ENCODE measurements around the gene RERE. TPM values are rescaled to one million over a fixed set of nuclear protein-coding genes. Genes with fewer than 3 reads are reported as not detected.
A peak's percentile ranks its signal among the peaks of the same experiment; 100 is the strongest.

RERE gene
- total and polyA plus RNA-seq, 12 donors, result 33.4 to 146 (median 72.7) TPM

DNA sequence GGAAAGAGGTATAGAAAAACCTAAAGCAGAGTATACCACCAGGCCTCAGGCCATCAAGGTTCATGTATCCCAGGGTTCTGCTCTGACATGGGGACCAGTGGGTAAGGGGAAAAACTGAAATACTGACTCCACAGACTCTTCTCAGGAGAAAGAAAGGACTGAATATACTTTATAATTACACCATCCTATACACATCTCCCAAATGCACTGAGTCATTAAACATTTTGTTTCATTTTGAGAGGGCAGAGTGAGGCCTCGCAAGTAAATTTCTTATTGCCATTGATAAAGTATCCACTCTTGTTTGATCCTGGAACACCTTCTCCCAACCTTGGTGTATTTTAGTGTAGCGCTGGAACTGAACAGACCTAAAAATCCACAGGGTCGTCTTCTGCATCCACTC is 251.6 kb downstream of the RERE start:
- Histone ChIP-seq H3K4me1 (replicated peaks in 1 of 2) (peaks cover 5 to 42% of the 10 kb centered on the region in 2 donors), H3K27ac (no peak overlapping the region), H3K9me3 (replicated peaks in 1 of 3) (no peaks in the 10 kb centered on the region), H3K4me3 (no peak overlapping the region), H3K27me3 (no peaks in the 10 kb centered on the region), H3K36me3 (replicated peaks in 1 of 2) (no peaks in the 10 kb centered on the region)
- WGBS, 4 donors, result 84 to 96% (median 87%) methylated on average over 3 of the region's 3 CpGs
- TF ChIP-seq, protein P1, sequence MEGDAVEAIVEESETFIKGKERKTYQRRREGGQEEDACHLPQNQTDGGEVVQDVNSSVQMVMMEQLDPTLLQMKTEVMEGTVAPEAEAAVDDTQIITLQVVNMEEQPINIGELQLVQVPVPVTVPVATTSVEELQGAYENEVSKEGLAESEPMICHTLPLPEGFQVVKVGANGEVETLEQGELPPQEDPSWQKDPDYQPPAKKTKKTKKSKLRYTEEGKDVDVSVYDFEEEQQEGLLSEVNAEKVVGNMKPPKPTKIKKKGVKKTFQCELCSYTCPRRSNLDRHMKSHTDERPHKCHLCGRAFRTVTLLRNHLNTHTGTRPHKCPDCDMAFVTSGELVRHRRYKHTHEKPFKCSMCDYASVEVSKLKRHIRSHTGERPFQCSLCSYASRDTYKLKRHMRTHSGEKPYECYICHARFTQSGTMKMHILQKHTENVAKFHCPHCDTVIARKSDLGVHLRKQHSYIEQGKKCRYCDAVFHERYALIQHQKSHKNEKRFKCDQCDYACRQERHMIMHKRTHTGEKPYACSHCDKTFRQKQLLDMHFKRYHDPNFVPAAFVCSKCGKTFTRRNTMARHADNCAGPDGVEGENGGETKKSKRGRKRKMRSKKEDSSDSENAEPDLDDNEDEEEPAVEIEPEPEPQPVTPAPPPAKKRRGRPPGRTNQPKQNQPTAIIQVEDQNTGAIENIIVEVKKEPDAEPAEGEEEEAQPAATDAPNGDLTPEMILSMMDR (IDR thresholded peaks at IDR 0.05), result no peak
- TF ChIP-seq POLR2A (IDR thresholded peaks at IDR 0.05), result no peak
- DNase-seq, result no peak
- intact Hi-C loops (cut with DNase I), result loop anchor here (5.0 to 10.0 kb wide), 3 partner anchors 106 to 279 kb away; no protein-coding TSS in a partner anchor

- WGBS, 4 donors, result 46 to 54% (median 51%) methylated on average over 2 of the region's 2 CpGs
- Histone ChIP-seq H3K4me1 (replicated peaks in 1 of 2) (peaks cover 5 to 35% of the 10 kb centered on the region in 2 donors), H3K27ac (peak overlapping the region in 2 of 5 donors; percentile 33 to 47), H3K9me3 (replicated peaks in 1 of 3) (no peaks in the 10 kb centered on the region), H3K36me3 (replicated peaks in 1 of 2) (no peaks in the 10 kb centered on the region), H3K4me3 (no peak overlapping the region), H3K27me3 (no peaks in the 10 kb centered on the region)
- TF ChIP-seq, protein P1 (IDR thresholded peaks at IDR 0.05), result no peak
- TF ChIP-seq POLR2A (IDR thresholded peaks at IDR 0.05), result no peak
- intact Hi-C loops (cut with DNase I), result loop anchor here (10.0 kb wide), 2 partner anchors 161 to 281 kb away; no protein-coding TSS in a partner anchor
- no peak for DNase-seq
Observed at GRCh38 chr1:8563944-8564537, 253.4 kb downstream of the RERE start.

DNA sequence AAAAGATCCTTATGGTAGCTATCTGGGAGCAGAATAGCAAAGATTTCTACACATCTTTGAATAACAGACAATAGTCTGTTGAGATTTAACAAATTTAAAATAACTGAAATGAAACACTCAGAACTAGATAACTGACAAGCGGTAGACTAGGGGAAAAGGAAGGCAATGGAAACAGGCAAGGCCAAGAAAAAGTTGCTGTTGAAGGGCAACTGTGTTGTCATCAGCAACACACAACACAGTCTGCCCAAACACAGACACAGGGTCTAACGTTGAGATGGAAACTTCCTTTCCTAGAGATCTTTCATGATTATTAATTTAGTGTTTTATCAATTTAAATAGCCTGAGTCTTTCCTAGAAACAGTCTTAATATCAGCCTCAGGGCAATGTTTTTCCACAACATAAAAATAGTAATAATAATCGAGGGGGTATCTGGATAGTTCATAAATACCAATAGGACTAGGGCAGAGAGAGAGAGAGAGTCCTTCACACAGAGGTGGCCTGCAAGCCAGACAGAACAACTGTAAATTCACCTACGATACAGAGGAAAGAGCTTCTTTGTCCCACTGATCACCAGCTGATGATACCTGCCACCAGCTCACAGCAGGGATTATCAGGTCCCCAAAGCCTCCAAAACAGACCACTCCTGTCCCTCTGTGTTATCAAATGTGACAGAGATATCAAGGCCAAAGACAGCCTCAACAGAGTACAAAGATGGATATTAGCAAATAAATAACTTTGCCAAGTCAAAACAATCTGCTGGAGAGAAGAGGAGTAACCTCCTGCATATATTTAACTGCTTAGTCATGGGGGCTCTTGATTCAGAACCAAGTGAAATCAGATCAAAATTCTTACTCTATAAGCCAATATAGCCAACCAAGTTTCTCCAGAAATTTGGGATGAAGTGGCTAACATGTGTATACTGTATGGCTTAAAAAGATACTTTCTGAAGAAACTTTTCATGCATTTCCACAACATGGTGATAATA is 254.3 kb downstream of the RERE start:
- Histone ChIP-seq H3K36me3 (replicated peaks in 1 of 2) (no peaks in the 10 kb centered on the region), H3K4me1 (replicated peaks in 1 of 2) (peaks cover 5 to 35% of the 10 kb centered on the region in 2 donors), H3K4me3 (no peak overlapping the region), H3K27ac (peak overlapping the region in 2 of 5 donors; percentile 33 to 47), H3K27me3 (no peaks in the 10 kb centered on the region), H3K9me3 (replicated peaks in 1 of 3) (no peaks in the 10 kb centered on the region)
- intact Hi-C loops (cut with DNase I), result loop anchor here (10.0 kb wide), 2 partner anchors 162 to 282 kb away; no protein-coding TSS in a partner anchor
- no peak for DNase-seq
- WGBS, 4 donors, result 25 to 36% (median 35%) methylated on average over 4 of the region's 4 CpGs
- TF ChIP-seq, protein P1 (IDR thresholded peaks at IDR 0.05), result no peak
- no peak for TF ChIP-seq POLR2A (IDR thresholded peaks at IDR 0.05)

DNA sequence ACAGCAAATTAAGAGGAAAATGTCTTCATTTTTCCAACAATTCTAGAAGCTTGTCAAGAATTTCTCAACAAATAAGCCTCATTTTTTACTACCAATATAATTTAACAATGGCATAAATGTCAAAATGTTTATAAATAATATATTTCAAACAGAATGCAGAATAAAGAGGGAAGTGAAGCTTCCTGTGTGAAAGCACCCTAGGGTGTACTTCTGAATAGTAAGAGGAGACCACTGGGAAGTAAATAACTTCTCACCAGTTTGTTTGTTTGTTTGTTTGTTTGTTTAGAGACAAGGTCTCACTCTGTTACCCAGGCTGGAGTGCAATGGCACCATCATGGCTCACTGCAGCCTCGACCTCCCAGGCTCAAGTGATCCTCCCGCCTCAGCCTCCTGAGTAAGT is 255.2 kb downstream of the RERE start:
- Histone ChIP-seq H3K36me3 (replicated peaks in 1 of 2) (no peaks in the 10 kb centered on the region), H3K4me3 (no peak overlapping the region), H3K27ac (no peak overlapping the region), H3K27me3 (no peaks in the 10 kb centered on the region), H3K9me3 (replicated peaks in 1 of 3) (no peaks in the 10 kb centered on the region), H3K4me1 (replicated peaks in 1 of 2) (peaks cover 5 to 27% of the 10 kb centered on the region in 2 donors)
- no peak for DNase-seq
- WGBS, 4 donors, result 90 to 94% (median 93%) methylated on average over 2 of the region's 2 CpGs
- intact Hi-C loops (cut with DNase I), result loop anchor here (10.0 kb wide), 2 partner anchors 163 to 283 kb away; no protein-coding TSS in a partner anchor
- TF ChIP-seq POLR2A (IDR thresholded peaks at IDR 0.05), result no peak
- TF ChIP-seq, protein P1 (IDR thresholded peaks at IDR 0.05), result no peak

All from adrenal gland (tissue), 12 donors.